Measurements from ENCODE around the gene S100PBP. TPM values are rescaled to one million over a fixed set of nuclear protein-coding genes. Genes with fewer than 3 reads are reported as not detected.

The S100PBP gene
- total RNA-seq, 1 donor from 2014 or later = 66.1 TPM

DNA sequence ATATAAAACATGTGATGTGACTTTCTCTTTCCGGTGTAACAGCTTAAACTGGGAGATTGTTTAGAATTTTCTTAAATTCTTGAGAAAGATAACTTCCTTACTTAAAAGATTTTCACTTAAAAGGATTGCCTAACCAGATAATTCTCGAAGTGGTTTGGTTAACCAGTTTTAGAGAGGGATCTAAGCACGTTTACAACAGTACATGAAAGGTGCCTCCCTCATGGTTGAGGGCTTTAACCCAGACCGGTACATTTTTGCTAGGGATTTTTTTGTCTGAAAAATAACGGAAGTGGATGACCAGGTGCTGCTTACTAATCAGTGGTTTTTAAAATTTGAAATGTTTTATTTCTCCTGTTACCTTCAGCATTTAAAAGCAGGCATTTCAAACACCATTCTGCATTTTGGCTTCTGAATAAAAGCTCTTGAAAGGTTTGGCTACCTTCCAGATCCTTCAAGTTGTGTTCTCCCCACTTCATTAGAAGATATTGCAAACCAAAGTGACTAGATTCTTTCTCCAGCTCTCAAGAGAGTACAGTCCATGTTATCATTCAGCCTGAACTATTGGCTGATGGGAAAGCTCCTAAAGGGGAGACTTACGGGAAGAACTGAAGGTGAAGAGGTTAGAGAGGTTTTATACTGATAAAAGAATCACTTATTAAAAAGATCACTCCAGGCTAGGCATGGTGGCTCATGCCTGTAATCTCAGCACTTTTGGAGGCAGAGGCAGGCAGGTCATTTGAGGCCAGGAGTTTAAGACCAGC lies 12.8 kb downstream of the S100PBP start:
- Mint-ChIP-seq H3K4me3 (ENCODE audit: low read depth) (no peak overlapping the region), H3K36me3 (ENCODE audit: insufficient read depth) (peaks cover 25% of the 10 kb centered on the region), H3K27me3 (no peaks in the 10 kb centered on the region), H3K4me1 (ENCODE audit: low read depth) (no peaks in the 10 kb centered on the region), H3K9me3 (ENCODE audit: low read depth) (no peaks in the 10 kb centered on the region), H3K27ac (no peak overlapping the region)
- TF ChIP-seq CTCF (IDR thresholded peaks at IDR 0.05; ENCODE audit: unreplicated experiment) = no peak
- no peak for DNase-seq (ENCODE audit: low spot score, unreplicated experiment)

GRCh38 chr1:32831878-32832277 lies 14.4 kb downstream of the S100PBP start:
- peaks cover 28% of the 10 kb centered on the region for H3K36me3 Mint-ChIP-seq (ENCODE audit: insufficient read depth)
- no peak overlapping the region for H3K4me3 Mint-ChIP-seq (ENCODE audit: low read depth)
- no peaks in the 10 kb centered on the region for H3K27me3 Mint-ChIP-seq
- no peak for DNase-seq (ENCODE audit: low spot score, unreplicated experiment)
- H3K27ac Mint-ChIP-seq = no peak overlapping the region
- TF ChIP-seq CTCF (IDR thresholded peaks at IDR 0.05; ENCODE audit: unreplicated experiment) = no peak
- H3K4me1 Mint-ChIP-seq (ENCODE audit: low read depth) = no peaks in the 10 kb centered on the region
- H3K9me3 Mint-ChIP-seq (ENCODE audit: low read depth) = no peaks in the 10 kb centered on the region

- H3K4me1 Mint-ChIP-seq (ENCODE audit: low read depth) = peaks cover 11% of the 10 kb centered on the region
- no peaks in the 10 kb centered on the region for H3K27me3 Mint-ChIP-seq
- H3K4me3 Mint-ChIP-seq (ENCODE audit: low read depth) = no peak overlapping the region
Measured at GRCh38 chr1:32848354-32849063, 31.1 kb downstream of the S100PBP start.

GRCh38 chr1:32855861-32856617 lies 38.6 kb downstream of the S100PBP start:
- Mint-ChIP-seq H3K4me3 (ENCODE audit: low read depth) (no peak overlapping the region), H3K4me1 (ENCODE audit: low read depth) (peaks cover 11% of the 10 kb centered on the region), H3K36me3 (ENCODE audit: insufficient read depth) (peaks cover 19% of the 10 kb centered on the region), H3K27me3 (no peaks in the 10 kb centered on the region), H3K27ac (no peak overlapping the region), H3K9me3 (ENCODE audit: low read depth) (no peaks in the 10 kb centered on the region)
- no peak for DNase-seq (ENCODE audit: low spot score, unreplicated experiment)
- TF ChIP-seq CTCF (IDR thresholded peaks at IDR 0.05; ENCODE audit: unreplicated experiment) = no peak

More at GRCh38 chr1:32848354-32849063, 31.1 kb downstream of the S100PBP start:
- H3K9me3 Mint-ChIP-seq (ENCODE audit: low read depth) = no peaks in the 10 kb centered on the region
- DNase-seq (ENCODE audit: low spot score, unreplicated experiment) = no peak
- H3K27ac Mint-ChIP-seq = no peak overlapping the region
- no peak for TF ChIP-seq CTCF (IDR thresholded peaks at IDR 0.05; ENCODE audit: unreplicated experiment)
- H3K36me3 Mint-ChIP-seq (ENCODE audit: insufficient read depth) = peaks cover 19% of the 10 kb centered on the region

DNA sequence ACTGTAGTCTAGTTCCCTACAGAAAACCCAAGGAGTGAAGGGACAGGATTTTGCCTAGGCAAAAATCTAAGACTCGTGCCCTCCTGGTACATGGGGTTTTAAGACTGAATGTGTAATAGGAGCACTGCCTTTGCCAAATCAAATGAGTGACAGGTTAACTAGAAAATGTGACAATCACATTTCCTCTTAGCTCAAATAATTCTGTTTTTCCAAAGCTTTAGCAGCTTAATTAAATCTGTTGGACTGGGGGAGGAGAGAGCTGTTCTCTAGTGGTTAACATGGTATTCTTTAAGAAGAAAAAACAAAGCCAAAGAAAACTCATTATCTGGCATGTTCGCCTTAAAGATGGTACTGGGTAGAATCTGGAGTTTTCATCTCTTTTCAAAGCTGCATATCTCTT lies 40.7 kb downstream of the S100PBP start:
- no peaks in the 10 kb centered on the region for H3K27me3 Mint-ChIP-seq
- peaks cover 20% of the 10 kb centered on the region for H3K36me3 Mint-ChIP-seq (ENCODE audit: insufficient read depth)
- H3K4me3 Mint-ChIP-seq (ENCODE audit: low read depth) = no peak overlapping the region
- H3K9me3 Mint-ChIP-seq (ENCODE audit: low read depth) = no peaks in the 10 kb centered on the region
- H3K27ac Mint-ChIP-seq = no peak overlapping the region
- TF ChIP-seq CTCF (IDR thresholded peaks at IDR 0.05; ENCODE audit: unreplicated experiment) = no peak
- H3K4me1 Mint-ChIP-seq (ENCODE audit: low read depth) = peaks cover 11% of the 10 kb centered on the region
- DNase-seq (ENCODE audit: low spot score, unreplicated experiment) = no peak
